ENCODE results near the gene IL2RA. TPM values are rescaled to one million over a fixed set of nuclear protein-coding genes. Genes with fewer than 3 reads are reported as not detected.

Gene IL2RA
- polyA plus RNA-seq, 3 donors = 0.06 TPM; not detected in 2

DNA sequence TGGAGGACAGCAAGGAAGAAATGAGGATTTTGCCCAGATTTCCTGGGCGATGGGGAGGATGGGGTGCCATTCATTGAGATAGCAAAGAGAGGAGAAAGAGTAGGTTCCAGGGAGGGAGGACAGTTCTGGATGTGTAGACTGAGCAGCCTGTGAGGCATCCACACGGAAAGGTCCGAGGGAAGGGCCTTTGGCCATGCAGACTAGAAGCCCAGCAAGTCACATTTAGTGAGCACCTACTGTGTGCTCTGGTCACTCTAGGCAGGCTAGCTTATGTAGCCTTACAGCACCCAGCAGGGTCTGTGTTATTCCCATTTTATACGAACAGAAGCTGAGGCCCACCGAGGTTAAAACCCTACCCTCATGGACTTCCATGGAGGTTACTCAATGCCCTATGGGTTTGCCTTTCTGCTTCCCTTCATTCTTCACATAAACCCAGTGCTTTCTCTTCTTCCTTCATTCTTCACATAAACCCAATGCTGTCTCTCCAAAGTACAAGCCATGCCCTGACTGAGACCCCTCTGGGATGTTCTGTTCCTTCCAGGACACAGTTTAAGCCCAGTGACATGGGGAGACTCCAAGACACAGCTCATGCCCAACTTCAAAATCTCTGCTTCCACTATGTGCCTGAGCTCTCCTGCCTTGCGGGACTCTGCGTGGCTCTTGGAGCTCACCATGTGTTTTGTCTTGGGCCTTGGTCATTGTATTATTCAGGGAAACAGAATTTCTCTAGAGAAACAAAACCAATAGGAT lies 13.7 kb downstream of the IL2RA start:
- H3K4me2 ChIP-seq (replicated peaks; ENCODE audit: extremely low read depth, low read length, poor library complexity, severe bottlenecking) = no peak overlapping the region
- Mint-ChIP-seq H3K9me3 (peaks cover 0 to 3% (median 0%) of the 10 kb centered on the region in 7 donors), H3K27ac (peak overlapping the region in 1 of 7 donors; percentile 67), H3K36me3 (no peaks in the 10 kb centered on the region), H3K4me1 (peaks cover 46% of the 10 kb centered on the region), H3K27me3 (ENCODE audit: low read depth in 3 of 3) (peaks cover 7 to 12% (median 8%) of the 10 kb centered on the region in 3 donors), H3K4me3 (no peak overlapping the region)
- H3K9me3 ChIP-seq (replicated peaks in 1 of 2; ENCODE audit: control insufficient read depth in 1 of 2, insufficient read depth in 1 of 2, low read length in 2 of 2) = no peaks in the 10 kb centered on the region
- H3K9ac ChIP-seq (ENCODE audit: insufficient read depth, low read length, poor library complexity, severe bottlenecking) = no peak overlapping the region
- H3K27ac ChIP-seq (ENCODE audit: low read depth in 1 of 2, low read length in 2 of 2) = no peak overlapping the region
- DNase-seq = no peak
- intact Hi-C loops (cut with micrococcal nuclease) = no loop called here
- H3K4me1 ChIP-seq (ENCODE audit: control insufficient read depth in 1 of 2, insufficient read depth in 2 of 2, low read length in 2 of 2) = peaks cover 35 to 37% of the 10 kb centered on the region in 2 donors
- peaks cover 0 to 7% of the 10 kb centered on the region in 2 donors for H3K27me3 ChIP-seq (ENCODE audit: control insufficient read depth in 2 of 2, insufficient read depth in 2 of 2, low read length in 2 of 2)
- H3K4me3 ChIP-seq (replicated peaks in 1 of 3; ENCODE audit: low read depth in 2 of 3, low read length in 3 of 3) = no peak overlapping the region
- no peaks in the 10 kb centered on the region for H3K36me3 ChIP-seq (replicated peaks in 1 of 2; ENCODE audit: control insufficient read depth in 1 of 2, insufficient read depth in 2 of 2, low read length in 2 of 2)
- no peak overlapping the region for H2AFZ ChIP-seq (ENCODE audit: insufficient read depth, low read depth, low read length, poor library complexity, severe bottlenecking)
- no peaks in the 10 kb centered on the region for H4K20me1 ChIP-seq (ENCODE audit: insufficient read depth, low read length)
- TF ChIP-seq, protein P1, sequence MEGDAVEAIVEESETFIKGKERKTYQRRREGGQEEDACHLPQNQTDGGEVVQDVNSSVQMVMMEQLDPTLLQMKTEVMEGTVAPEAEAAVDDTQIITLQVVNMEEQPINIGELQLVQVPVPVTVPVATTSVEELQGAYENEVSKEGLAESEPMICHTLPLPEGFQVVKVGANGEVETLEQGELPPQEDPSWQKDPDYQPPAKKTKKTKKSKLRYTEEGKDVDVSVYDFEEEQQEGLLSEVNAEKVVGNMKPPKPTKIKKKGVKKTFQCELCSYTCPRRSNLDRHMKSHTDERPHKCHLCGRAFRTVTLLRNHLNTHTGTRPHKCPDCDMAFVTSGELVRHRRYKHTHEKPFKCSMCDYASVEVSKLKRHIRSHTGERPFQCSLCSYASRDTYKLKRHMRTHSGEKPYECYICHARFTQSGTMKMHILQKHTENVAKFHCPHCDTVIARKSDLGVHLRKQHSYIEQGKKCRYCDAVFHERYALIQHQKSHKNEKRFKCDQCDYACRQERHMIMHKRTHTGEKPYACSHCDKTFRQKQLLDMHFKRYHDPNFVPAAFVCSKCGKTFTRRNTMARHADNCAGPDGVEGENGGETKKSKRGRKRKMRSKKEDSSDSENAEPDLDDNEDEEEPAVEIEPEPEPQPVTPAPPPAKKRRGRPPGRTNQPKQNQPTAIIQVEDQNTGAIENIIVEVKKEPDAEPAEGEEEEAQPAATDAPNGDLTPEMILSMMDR (IDR thresholded peaks at IDR 0.05) = no peak
- WGBS (ENCODE audit: insufficient coverage) = 96% methylated on average over 5 of the region's 7 CpGs
- no peaks in the 10 kb centered on the region for H3K79me2 ChIP-seq (ENCODE audit: insufficient read depth, low read length)

DNA sequence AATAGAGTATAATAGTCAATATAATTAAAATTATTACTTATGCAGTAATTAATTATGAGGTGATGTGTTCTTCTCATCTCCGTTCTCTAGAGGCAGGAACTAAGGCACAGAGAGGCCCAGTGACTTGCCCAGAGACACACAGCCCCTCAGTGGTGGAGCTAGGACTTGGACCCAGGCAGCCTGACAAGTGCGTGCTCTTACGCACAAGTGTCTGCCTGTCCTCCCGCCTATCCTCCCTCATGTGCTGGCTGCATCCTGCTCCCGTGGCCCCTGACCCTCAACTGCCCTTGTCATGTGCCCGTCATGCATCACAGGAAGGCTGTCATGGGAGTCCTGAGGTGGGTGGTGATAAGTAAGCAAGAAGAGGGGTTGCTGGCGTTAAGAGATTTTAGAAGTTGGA lies 14.3 kb downstream of the IL2RA start:
- H3K4me3 ChIP-seq (replicated peaks in 1 of 3; ENCODE audit: low read depth in 2 of 3, low read length in 3 of 3) = no peak overlapping the region
- H3K9me3 ChIP-seq (replicated peaks in 1 of 2; ENCODE audit: control insufficient read depth in 1 of 2, insufficient read depth in 1 of 2, low read length in 2 of 2) = no peaks in the 10 kb centered on the region
- no peak overlapping the region for H3K9ac ChIP-seq (ENCODE audit: insufficient read depth, low read length, poor library complexity, severe bottlenecking)
- peaks cover 0 to 3% (median 0%) of the 10 kb centered on the region in 7 donors for H3K9me3 Mint-ChIP-seq
- no peak overlapping the region for H3K4me3 Mint-ChIP-seq
- DNase-seq = no peak
- no peak overlapping the region for H3K27ac ChIP-seq (ENCODE audit: low read depth in 1 of 2, low read length in 2 of 2)
- intact Hi-C loops (cut with micrococcal nuclease) = no loop called here
- H3K27me3 Mint-ChIP-seq (ENCODE audit: low read depth in 3 of 3) = peaks cover 7 to 12% (median 8%) of the 10 kb centered on the region in 3 donors
- peaks cover 29 to 31% of the 10 kb centered on the region in 2 donors for H3K4me1 ChIP-seq (ENCODE audit: control insufficient read depth in 1 of 2, insufficient read depth in 2 of 2, low read length in 2 of 2)
- H3K27ac Mint-ChIP-seq = peak overlapping the region in 1 of 7 donors; percentile 31
- H2AFZ ChIP-seq (ENCODE audit: insufficient read depth, low read depth, low read length, poor library complexity, severe bottlenecking) = no peak overlapping the region
- H3K4me1 Mint-ChIP-seq = peaks cover 40% of the 10 kb centered on the region
- H3K4me2 ChIP-seq (replicated peaks; ENCODE audit: extremely low read depth, low read length, poor library complexity, severe bottlenecking) = no peak overlapping the region
- no peaks in the 10 kb centered on the region for H4K20me1 ChIP-seq (ENCODE audit: insufficient read depth, low read length)
- 94% methylated on average over 7 of the region's 7 CpGs for WGBS (ENCODE audit: insufficient coverage)
- no peaks in the 10 kb centered on the region for H3K79me2 ChIP-seq (ENCODE audit: insufficient read depth, low read length)
- peaks cover 0 to 7% of the 10 kb centered on the region in 2 donors for H3K27me3 ChIP-seq (ENCODE audit: control insufficient read depth in 2 of 2, insufficient read depth in 2 of 2, low read length in 2 of 2)
- no peaks in the 10 kb centered on the region for H3K36me3 ChIP-seq (replicated peaks in 1 of 2; ENCODE audit: control insufficient read depth in 1 of 2, insufficient read depth in 2 of 2, low read length in 2 of 2)
- H3K36me3 Mint-ChIP-seq = no peaks in the 10 kb centered on the region
- TF ChIP-seq, protein P1 (IDR thresholded peaks at IDR 0.05) = no peak
